GM10266 (cell line): ENCODE data around the gene OR2A12.

Experiments used
- DNase-seq: peaks from one replicate; pipeline ENCODE4 v3.0.0; 2012; ENCODE audit errors: extremely low spot score
- CTCF ChIP-seq: IDR thresholded peaks from 2 replicates; pipeline ENCODE4 v1.5.1; 2012; ENCODE audit warnings: mild to moderate bottlenecking, low read depth; ENCODE audit not compliant: control insufficient read depth, insufficient read depth; ENCODE audit errors: missing control alignments

Gene OR2A12

GRCh38 chr7:144137501-144137900, 51.4 kb downstream of the OR2A12 start:
- no peak for DNase-seq
- TF ChIP-seq CTCF, result no peak

GRCh38 chr7:144142187-144142586, 56.1 kb downstream of the OR2A12 start:
- DNase-seq, result no peak
- TF ChIP-seq CTCF, result no peak

DNA sequence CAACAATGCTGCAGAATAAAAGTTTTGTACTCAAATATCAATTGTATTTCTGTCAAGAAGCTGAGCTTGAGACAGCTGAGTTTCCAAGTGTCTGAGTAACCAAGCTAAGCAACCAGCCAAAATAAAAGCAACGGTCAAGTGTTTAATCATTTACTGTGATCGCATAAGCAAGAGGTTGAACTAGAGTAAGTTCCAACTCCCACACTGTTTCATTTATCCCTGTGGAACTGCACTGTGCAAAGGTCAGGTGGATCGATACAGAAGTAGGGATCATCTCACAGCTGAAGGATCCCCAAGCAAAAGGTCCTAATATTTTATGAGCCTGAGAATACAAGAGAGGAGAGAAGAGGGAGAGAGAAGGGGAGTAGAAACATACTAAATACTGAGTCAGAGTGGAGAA, 58.3 kb downstream of the OR2A12 start:
- no peak for DNase-seq
- no peak for TF ChIP-seq CTCF

GRCh38 chr7:144148224-144148827, 62.2 kb downstream of the OR2A12 start:
- no peak for DNase-seq
- no peak for TF ChIP-seq CTCF
